NCI-H526 treated with DMSO at 0.1 percent for 48 hours (cell line): ENCODE data around the gene SF3B4.
A peak's percentile ranks its signal among the peaks of the same experiment; 100 is the strongest.

ENCODE experiments used
- DNase-seq: peaks from one replicate; lab custom pipeline; 2025; lab: John Stamatoyannopoulos, UW

SF3B4 gene

DNA sequence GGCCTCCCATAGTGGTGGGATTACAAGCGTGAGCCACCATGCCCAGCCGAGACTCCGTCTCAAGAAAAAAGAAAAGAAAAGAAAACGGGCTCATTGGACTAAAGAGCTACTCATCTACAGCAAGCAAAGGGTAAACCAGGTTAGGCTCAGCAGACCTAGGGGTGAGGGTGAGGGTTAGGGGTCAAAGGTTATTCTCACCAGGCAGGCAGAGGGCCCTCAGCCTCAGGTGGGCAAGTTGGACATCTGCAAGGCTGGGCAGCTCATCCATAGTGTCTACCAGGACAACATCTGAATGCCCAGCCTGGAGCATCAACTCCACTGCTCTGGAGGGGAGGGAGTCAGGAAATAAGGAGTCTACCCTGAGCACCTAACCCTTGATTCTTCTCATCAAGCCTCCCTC is 5.6 kb upstream of the SF3B4 start:
- no peak for DNase-seq

DNA sequence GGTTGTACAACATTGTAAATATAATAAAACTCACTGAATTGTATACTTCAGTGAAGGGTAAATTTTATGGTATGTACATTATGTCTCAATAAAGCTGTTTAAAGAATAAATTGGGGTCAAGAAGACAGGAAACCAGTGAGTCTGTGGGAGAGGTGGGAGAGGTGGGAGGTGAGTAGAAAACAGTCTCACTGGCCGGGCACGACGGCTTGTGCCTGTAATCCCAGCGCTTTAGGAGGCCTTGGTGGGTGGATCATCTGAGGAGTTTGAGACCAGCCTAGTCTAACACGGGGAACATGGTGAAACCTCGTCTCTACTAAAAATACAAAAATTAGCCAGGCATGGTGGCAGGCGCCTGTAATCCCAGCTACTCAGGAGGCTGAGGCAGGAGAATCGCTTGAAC is 4.9 kb upstream of the SF3B4 start:
- no peak for DNase-seq

DNA sequence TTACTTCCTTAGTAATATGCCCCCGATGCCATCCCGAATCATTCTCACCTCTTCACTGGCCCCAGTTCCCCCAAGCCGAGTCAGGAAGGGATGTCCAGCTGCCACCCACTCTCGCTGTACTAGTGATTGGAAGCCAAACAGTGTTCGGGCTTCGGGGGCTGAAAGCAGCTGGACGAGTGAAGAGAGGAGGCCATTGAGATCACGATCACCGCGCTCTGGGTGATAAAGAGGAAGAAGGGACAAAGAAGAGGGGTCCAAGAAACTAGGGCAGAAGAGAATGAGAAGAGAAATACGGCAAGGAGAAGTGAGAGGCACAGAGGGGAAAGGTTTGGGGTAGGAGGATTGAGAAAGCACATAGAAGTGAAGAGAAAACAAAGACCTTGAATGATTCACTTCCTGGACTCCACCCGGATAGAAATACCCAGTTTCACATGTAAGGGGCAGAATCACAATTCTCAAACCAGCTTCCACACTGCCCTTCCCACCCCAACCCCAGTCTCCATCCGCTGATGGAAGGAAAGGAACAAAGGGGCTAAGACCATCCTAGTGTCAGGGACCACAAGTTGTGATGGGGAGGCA is 3.7 kb upstream of the SF3B4 start:
- DNase-seq: no peak

- DNase-seq: no peak
Measured at GRCh38 chr1:149929856-149930255, 2.3 kb upstream of the SF3B4 start.

- DNase-seq: no peak
Measured at GRCh38 chr1:149928401-149928724, 760 bp upstream of the SF3B4 start.

GRCh38 chr1:149927056-149927562 is 494 bp downstream of the SF3B4 start:
- no peak for DNase-seq

- DNase-seq: no peak
Measured at GRCh38 chr1:149926296-149926695, 1.3 kb downstream of the SF3B4 start.

- DNase-seq: no peak
Measured at GRCh38 chr1:149925751-149926150, 1.9 kb downstream of the SF3B4 start.

GRCh38 chr1:149925345-149925744 is 2.3 kb downstream of the SF3B4 start:
- no peak for DNase-seq

GRCh38 chr1:149923626-149924025 is 4.0 kb downstream of the SF3B4 start:
- no peak for DNase-seq

DNA sequence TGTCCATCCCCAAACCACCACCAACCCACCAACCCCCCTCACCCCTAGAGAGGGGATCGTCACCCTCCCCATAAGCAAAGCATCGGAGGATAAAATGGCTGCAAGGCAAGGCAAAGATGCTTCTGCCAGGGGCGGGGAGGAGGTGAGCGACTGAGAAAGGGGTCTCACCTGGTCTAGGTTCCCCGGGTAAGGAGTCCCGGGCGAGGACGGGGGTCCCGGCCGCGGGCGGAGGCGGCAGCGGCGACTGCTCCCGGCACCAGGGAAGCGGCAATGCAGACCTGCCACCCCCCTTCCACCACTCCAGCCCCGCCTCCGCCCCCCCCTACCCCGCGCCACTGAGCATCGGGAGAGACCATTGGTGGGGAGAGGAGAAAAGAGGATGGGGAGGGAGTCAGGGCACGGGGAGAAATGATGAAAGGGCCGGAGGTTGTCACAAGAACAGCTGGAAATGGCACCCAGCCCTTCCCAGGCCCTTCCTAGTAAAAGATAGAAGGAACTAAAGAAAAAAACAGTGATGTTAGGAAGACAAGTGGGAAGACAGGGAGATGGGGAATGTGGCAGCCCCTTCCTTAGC is 9.9 kb downstream of the SF3B4 start, which contains the start of gene SV2A:
Gene SV2A (minus strand): TSS at position 274 of the 574 bp plus-strand sequence. CDS start 4,004 bp downstream, outside the sequence.
- DNase-seq: peak; percentile 81

DNA sequence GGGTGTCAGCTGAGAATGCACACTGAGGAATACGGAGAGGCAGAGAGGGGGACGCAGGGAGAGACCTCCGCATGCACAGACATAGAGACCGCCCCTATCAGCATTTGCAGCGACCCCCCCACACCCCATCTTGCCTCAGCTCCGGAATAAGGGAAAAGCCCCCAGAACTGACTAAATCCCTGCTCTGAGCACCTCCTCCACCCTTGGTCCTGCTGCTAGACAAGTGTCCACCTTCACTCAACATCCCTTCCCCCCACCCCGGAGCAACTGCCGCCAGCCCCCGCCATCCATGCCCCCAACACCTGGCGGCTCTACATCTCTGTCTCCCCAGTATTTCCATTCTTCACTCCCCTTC is 10.7 kb downstream of the SF3B4 start:
- no peak for DNase-seq

GRCh38 chr1:149916193-149916897 is 11.3 kb downstream of the SF3B4 start:
- DNase-seq: no peak

- DNase-seq: no peak
Measured at GRCh38 chr1:149915429-149916192, 12.0 kb downstream of the SF3B4 start.

GRCh38 chr1:149914545-149914944 is 13.1 kb downstream of the SF3B4 start:
- no peak for DNase-seq

GRCh38 chr1:149906570-149907075 is 21.0 kb downstream of the SF3B4 start:
- DNase-seq: no peak

DNA sequence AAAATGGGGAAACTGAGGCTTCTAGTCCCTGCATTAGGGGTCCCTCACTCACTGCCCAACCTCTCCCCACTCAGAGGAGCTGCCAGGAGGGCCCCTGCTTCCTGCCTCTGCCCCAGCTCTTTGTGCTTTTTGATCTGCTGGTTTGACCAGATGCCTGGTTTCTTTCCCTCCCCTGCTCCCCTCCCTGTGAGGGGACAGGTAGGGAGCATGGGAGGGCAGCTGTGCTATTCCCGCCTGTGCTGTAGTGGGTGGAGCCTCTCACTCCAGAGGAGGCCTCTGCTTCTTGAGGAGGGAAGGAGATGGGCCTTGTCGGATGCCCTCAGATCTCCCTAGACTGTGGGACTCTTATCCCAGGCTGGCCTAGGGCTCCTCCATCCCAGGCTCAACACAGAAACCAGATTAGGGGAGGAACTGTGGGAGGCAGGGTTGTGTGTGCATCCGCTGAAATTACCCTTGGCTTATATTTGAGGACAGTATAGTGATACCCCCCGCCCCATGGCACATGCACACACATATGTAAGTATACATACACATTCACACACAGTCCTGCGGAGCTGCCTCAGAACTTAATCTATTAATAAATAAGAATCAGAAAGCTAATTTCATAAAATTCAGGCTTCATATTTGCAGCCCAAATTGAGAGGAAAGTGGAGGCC is 23.6 kb downstream of the SF3B4 start:
- DNase-seq: no peak

- peak; percentile 92 for DNase-seq
Measured at GRCh38 chr1:149899460-149900284, 27.9 kb downstream of the SF3B4 start, which contains the start of gene BOLA1. Gene BOLA1 (plus strand): TSS chr1:149899568. CDS start chr1:149900060, 492 bp downstream.

GRCh38 chr1:149896575-149896974 is 31.0 kb downstream of the SF3B4 start:
- DNase-seq: no peak

DNA sequence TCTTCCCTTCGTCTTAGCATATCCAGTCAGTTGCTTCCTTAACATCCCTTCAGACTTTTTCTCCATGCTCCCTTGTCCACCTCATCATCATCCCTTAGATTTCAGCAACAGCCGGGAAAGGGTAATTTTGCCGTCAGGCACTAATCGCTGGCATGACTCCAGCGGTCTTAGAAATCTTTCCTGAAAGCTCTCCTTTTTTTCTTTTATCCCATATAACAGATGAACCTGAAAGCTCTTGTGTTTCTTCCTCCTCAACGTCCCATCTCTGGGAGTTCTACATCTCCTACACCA is 38.7 kb downstream of the SF3B4 start:
- no peak for DNase-seq
